ENCODE data around the gene HBG2. TPM values are rescaled to one million over a fixed set of nuclear protein-coding genes. Genes with fewer than 3 reads are reported as not detected.
A peak's percentile ranks its signal among the peaks of the same experiment; 100 is the strongest.

HBG2 gene
- total RNA-seq, 1 donor from 2014 or later = 2,646 TPM

DNA sequence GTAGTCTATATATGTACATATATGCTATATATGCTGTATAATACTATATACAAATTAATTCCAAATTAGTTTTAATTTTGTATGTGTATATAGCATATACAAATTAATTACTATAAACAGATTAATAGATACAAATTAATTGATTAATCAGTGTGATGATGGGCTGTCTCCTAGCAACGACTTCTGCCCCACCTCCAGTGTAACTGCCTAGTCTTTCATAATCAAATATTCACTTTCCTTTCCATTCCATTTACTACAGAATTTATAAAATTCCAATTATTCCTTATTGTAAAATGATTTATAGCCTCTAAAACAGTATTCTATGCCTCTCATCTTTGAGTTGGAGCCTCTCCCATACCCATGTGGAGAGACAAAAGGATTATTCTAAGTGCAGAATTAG, 21.3 kb downstream of the HBG2 start:
- no peak for FAIRE-seq
- no peak for DNase-seq (ENCODE audit: low spot score in 2 of 2)

DNA sequence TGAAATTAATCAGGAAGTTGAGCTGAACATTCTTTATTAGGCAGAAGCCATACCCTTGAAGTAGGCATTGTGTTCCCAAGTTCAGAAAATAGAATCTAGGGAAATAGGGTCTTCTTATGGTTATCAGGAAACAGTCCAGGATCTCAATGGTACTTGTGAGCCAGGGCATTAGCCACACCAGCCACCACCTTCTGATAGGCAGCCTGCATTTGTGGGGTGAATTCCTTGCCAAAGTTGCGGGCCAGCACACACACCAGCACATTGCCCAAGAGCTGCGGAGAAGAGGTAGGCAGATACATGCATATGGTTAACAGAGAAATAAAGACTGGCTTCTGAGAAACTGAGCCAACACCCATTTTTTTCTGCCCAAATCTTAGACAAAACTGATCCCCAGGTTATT, 21.8 kb downstream of the HBG2 start:
- FAIRE-seq (no peak), DNase-seq (ENCODE audit: low spot score in 2 of 2) (no peak)

DNA sequence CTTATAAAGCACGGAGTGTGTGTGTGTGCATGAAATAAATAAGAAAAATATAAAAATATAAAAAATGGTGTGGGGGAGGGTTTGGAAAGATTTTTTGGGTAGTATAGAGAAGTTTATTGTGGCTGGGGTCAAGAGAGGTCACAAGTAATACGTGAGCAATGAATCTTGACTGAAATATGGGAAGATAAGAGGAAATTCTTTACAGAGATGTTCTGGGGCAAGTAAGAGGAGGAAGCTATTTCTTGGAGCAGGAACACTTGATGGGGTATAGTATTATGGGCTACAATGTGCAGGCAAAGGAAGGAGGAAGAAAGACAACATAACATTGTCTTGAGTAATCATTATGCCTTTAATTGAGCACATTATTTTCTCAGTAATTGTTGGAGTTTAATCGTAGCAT, 22.4 kb downstream of the HBG2 start:
- no peak for DNase-seq (ENCODE audit: low spot score in 2 of 2)
- FAIRE-seq = no peak

DNA sequence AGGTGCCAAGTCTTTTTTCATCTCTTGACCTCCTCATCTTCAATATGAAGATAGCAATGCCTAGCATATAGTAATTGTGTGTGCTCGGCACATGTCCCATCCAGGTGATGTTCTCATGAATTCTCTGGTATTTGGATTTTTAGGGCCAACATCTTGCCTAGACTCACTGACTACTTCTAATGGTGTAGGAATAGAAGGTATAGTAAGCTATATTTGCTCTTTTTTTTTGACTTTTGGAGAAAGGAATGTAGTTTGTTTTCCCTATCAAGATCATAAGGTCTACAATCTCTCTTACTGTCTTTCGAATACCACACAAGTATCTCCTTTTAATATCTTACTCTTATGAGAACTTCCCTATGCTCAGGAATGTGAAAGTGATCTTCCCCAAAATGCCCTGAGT, 23.5 kb downstream of the HBG2 start:
- DNase-seq (ENCODE audit: low spot score in 2 of 2) (no peak), FAIRE-seq (no peak)

DNA sequence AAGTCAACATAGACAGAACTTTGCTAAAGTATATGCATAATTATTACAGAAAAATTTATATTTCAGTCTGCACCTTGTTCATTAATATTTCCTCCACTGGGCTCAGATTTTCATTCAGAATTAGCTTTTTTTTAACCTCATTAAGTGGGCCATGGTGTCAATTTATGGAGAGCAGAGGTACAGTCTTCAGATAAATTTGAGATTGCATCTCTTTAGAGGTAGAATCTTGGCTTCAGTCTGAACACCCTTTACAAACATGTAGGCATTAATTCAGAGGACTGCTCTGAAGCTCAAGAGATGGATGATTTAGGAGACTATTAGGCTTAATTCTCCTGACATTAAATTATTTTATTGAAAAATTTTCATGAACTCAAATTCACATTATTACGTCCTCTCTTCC, 24.3 kb downstream of the HBG2 start:
- FAIRE-seq = no peak

DNA sequence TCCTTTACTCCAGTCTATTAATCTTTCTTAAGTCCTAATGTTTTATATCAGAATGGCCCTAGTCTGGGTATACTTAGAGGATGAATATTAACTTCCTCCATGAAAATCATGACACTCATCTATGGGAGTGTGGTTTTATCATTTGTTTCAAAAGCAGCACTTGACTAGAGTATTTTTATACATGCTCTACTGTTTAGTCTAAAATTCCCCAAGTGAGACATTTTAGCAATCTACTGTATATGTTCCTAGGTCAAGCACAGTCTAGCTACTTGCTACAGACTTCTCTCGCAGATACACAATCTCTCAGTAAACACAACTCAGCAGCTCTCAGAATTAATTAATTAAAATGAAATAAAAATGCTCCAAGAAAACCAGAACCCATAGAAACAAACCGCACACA, 24.8 kb downstream of the HBG2 start:
- FAIRE-seq = no peak

More for the DNA sequence above, 24.3 kb downstream of the HBG2 start:
- DNase-seq (ENCODE audit: low spot score in 2 of 2) = no peak

DNA sequence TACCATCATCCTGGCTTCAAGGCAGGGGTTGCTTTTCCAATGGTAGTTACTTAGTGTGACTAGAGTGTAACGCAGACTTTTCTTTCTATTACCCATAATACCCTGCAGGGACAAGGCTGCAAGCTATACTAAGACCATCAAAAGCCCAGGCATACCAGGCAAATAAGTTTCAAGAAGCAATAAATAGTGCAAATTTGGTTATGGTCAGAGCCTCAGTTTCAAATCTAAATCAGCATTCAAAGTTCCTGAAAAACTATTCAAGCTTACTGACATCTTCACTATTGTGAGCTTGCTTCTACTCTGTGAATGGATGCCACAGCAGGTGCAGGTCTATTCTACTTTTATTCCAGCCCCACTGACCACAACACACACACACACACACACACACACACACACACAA, 25.2 kb downstream of the HBG2 start:
- FAIRE-seq (no peak), DNase-seq (ENCODE audit: low spot score in 2 of 2) (no peak)

More for the DNA sequence above, 24.8 kb downstream of the HBG2 start:
- DNase-seq (ENCODE audit: low spot score in 2 of 2) = no peak

DNA sequence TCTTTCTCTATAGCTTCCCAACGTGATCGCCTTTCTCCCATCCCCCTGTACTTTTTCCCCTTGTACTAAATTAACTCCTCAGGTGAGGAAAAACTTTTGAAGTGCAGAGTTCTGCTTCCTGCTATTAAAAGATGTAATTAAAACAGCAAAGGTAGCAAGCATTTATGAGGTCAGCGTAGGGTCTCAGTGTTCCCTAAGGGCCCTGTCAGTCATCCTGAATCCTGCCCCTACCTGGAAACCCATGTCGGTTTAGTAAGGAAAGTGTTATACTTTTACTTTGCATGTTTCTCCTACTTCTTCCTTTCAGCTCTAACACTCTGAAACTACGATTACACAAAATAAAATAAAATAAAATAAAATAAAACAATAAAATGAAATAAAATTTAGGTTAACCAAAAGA, 26.5 kb downstream of the HBG2 start:
- FAIRE-seq (no peak), DNase-seq (ENCODE audit: low spot score in 2 of 2) (no peak)

DNA sequence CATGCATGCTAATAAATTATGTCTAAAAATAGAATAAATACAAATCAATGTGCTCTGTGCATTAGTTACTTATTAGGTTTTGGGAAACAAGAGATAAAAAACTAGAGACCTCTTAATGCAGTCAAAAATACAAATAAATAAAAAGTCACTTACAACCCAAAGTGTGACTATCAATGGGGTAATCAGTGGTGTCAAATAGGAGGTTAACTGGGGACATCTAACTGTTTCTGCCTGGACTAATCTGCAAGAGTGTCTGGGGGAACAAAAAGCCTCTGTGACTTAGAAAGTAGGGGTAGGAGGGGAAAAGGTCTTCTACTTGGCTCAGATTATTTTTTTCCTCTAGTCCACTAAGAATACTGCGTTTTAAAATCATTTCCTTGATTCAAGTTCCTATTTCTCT, 26.9 kb downstream of the HBG2 start:
- DNase-seq (ENCODE audit: low spot score in 2 of 2) = no peak
- FAIRE-seq = no peak

DNA sequence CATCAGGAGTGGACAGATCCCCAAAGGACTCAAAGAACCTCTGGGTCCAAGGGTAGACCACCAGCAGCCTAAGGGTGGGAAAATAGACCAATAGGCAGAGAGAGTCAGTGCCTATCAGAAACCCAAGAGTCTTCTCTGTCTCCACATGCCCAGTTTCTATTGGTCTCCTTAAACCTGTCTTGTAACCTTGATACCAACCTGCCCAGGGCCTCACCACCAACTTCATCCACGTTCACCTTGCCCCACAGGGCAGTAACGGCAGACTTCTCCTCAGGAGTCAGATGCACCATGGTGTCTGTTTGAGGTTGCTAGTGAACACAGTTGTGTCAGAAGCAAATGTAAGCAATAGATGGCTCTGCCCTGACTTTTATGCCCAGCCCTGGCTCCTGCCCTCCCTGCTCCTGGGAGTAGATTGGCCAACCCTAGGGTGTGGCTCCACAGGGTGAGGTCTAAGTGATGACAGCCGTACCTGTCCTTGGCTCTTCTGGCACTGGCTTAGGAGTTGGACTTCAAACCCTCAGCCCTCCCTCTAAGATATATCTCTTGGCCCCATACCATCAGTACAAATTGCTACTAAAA, 27.8 kb downstream of the HBG2 start, which contains the start of gene HBB:
TSS of gene HBB (minus strand) at position 340 of the 579 bp plus-strand sequence. CDS start at position 290, 50 bp downstream.
- no peak for FAIRE-seq

DNA sequence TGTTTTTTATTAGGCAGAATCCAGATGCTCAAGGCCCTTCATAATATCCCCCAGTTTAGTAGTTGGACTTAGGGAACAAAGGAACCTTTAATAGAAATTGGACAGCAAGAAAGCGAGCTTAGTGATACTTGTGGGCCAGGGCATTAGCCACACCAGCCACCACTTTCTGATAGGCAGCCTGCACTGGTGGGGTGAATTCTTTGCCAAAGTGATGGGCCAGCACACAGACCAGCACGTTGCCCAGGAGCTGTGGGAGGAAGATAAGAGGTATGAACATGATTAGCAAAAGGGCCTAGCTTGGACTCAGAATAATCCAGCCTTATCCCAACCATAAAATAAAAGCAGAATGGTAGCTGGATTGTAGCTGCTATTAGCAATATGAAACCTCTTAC, 29.1 kb downstream of the HBG2 start:
- FAIRE-seq = no peak
- DNase-seq (ENCODE audit: low spot score in 2 of 2) = no peak

More for the DNA sequence above, 27.8 kb downstream of the HBG2 start, which contains the start of gene HBB:
- no peak for DNase-seq (ENCODE audit: low spot score in 2 of 2)

DNA sequence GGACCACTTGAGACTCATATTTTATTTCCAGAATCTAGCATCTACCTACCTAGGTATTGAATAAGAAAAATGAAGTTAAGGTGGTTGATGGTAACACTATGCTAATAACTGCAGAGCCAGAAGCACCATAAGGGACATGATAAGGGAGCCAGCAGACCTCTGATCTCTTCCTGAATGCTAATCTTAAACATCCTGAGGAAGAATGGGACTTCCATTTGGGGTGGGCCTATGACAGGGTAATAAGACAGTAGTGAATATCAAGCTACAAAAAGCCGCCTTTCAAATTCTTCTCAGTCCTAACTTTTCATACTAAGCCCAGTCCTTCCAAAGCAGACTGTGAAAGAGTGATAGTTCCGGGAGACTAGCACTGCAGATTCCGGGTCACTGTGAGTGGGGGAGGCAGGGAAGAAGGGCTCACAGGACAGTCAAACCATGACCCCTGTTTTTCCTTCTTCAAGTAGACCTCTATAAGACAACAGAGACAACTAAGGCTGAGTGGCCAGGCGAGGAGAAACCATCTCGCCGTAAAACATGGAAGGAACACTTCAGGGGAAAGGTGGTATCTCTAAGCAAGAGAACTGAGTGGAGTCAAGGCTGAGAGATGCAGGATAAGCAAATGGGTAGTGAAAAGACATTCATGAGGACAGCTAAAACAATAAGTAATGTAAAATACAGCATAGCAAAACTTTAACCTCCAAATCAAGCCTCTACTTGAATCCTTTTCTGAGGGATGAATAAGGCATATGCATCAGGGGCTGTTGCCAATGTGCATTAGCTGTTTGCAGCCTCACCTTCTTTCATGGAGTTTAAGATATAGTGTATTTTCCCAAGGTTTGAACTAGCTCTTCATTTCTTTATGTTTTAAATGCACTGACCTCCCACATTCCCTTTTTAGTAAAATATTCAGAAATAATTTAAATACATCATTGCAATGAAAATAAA, 29.8 kb downstream of the HBG2 start:
- DNase-seq (ENCODE audit: low spot score in 2 of 2) (no peak), FAIRE-seq (no peak)

DNA sequence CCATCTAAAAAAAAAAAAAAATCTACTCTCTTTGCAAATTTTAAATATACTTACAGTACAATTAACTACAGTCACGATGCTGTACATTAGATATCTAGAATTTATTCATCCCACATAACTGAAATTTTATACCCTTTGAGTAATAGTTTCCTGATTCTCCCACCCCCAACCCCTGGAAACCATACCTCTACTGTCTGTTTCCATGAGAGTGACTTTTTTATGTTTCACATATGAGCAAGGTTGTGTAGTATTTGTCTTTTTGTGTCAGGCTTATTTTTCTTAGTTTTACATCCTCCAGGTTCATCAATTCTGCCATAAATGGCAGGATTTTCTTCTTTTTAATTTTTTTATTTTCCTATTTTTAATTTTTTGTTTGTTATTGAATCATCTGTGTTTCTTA, 30.9 kb downstream of the HBG2 start:
- no peak for DNase-seq (ENCODE audit: low spot score in 2 of 2)
- FAIRE-seq = peak; percentile 37

DNA sequence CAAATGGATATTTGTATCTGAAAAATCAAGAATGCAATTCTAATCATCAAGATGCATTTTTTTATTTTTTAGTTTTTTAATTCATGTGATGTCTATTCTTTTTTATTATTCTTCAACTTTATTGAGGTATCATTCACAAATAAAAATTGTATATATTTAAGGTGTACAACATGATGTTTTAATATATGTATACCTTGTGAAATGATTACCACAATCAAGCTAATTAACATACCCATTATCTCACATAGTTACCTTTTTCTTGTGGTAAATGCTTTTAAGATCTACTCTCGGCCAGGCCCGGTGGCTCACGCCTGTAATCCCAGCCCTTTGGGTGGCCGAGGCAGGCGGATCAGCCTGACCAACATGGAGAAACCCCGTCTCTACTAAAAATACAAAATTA, 31.4 kb downstream of the HBG2 start:
- no peak for FAIRE-seq
- DNase-seq (ENCODE audit: low spot score in 2 of 2) = no peak

DNA sequence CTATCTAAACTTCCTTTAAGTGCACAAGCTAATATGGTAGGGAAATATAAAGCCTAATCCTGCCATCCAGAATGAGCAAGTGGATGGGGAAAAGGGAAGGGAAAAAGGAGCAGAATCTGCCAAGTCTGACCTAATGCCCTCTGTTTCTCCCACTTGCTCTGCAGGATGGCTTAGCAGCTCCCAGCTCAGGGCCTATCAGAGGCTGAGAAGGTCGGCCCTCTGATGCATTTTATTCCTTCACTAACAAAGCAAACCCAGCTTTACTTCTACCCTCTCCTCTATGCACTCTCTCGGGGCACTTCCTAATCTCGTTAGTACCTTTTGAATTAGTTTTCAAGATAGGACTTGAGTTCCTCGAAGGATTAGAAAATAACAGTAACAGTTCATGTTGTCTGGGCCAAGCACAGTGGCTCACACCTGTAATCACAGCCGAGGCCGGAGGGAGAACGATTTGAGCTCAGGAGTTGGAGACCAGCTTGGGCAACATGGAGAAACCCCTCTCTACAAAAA, 44.1 kb downstream of the HBG2 start:
- DNase-seq (ENCODE audit: low spot score in 2 of 2) (no peak), FAIRE-seq (no peak)

DNA sequence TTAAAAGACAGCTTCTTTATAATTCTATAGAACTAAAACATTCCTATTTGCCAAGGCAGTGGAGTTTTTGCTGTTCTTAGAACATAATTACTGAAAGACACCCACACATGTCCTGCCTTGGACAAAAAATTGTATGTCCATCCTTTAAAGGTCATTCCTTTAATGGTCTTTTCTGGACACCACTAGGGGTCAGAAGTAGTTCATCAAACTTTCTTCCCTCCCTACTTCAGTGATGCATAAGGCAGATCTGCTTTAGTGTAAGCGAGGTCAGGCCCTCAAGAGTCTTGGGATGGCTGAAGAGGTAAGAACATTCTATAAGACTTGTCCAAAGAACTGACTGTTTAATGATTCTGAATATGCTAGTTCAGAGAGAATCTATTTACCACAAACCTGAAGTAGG, 49.8 kb downstream of the HBG2 start:
- DNase-seq (ENCODE audit: low spot score in 2 of 2) (no peak), FAIRE-seq (no peak)

DNA sequence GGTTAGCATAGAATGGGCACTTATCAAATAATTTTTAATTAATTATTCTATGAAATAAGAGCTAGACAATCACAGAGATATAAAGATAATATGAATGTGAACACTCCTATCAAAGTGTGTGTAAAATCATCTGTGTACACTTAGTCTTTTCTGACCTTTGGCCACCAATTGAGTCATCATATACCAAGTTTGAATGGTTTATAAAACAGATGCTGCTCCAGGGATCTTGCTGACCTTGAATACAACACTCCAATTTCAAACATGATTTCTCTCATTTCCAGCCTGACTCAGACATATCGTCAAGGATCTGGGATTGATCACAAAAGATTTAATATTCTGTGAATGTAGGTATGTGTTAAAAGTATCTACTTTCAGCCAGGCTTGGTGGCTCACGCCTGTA, 51.2 kb downstream of the HBG2 start:
- DNase-seq (ENCODE audit: low spot score in 2 of 2) (no peak), FAIRE-seq (no peak)

Other genes starting within 250 kb of the HBG2 start
- gene OR52J3, start 208.3 kb downstream of the HBG2 start, total RNA-seq = not detected
- gene OR52E2, start 195.2 kb downstream of the HBG2 start, total RNA-seq = not detected
- gene OR52E1, start 185.2 kb downstream of the HBG2 start, total RNA-seq = not detected
- gene OR52A5, start 116.4 kb downstream of the HBG2 start, total RNA-seq = not detected
- gene OR52A1, start 100.0 kb downstream of the HBG2 start, total RNA-seq = under 0.01 TPM
- not detected for gene OR51V1, start 54.1 kb downstream of the HBG2 start, total RNA-seq
- 552 TPM for gene HBB, start 27.7 kb downstream of the HBG2 start, total RNA-seq
- gene HBD, start 20.3 kb downstream of the HBG2 start, total RNA-seq = not detected
- 2.0 TPM for gene HBG1, start 4.9 kb downstream of the HBG2 start, total RNA-seq
- gene HBE1, start 15.2 kb upstream of the HBG2 start, total RNA-seq = 15.1 TPM
- 0.41 TPM for gene OR51B4, start 47.2 kb upstream of the HBG2 start, total RNA-seq
- gene OR51B2, start 69.5 kb upstream of the HBG2 start, total RNA-seq = 0.41 TPM
- gene OR51B5, start 88.7 kb upstream of the HBG2 start, total RNA-seq = 0.82 TPM
- not detected for gene OR51B6, start 96.7 kb upstream of the HBG2 start, total RNA-seq
- gene OR51M1, start 129.0 kb upstream of the HBG2 start, total RNA-seq = not detected
- not detected for gene OR51Q1, start 167.3 kb upstream of the HBG2 start, total RNA-seq
- not detected for gene OR51I1, start 186.7 kb upstream of the HBG2 start, total RNA-seq
- gene OR51I2, start 194.5 kb upstream of the HBG2 start, total RNA-seq = not detected
- gene OR52D1, start 233.9 kb upstream of the HBG2 start, total RNA-seq = not detected